ENCODE data around the gene TTLL7.
"Not testable (repeated sequence)": the region's sequence is repeated elsewhere in the genome, so short reads cannot be mapped to it uniquely, and the experiment has no call there.

TTLL7 gene

DNA sequence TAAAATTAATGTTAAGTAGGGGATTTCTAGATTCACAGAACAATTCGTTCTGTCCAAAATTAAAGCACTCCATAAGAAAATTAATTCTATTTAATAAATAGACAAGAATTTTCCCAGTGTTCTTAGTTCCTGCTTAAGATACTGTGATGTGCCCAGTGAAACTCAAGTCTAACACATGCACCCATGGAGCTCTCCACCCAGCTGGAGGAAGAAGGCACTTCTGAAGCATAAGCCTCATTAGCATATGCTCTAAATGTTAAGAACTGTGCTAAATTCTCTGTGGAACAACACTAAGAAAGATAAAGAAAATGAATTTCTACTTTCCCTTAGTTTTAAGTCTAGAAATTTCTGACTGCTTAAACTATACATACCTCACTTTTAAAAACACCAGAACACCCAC is 71.2 kb downstream of the TTLL7 start:
- no peaks in the 10 kb centered on the region for H3K27me3 ChIP-seq
- H3K36me3 ChIP-seq: no peaks in the 10 kb centered on the region
- no peaks in the 10 kb centered on the region for H3K9me3 ChIP-seq (replicated peaks in 1 of 11)
- peaks cover 0 to 8% (median 0%) of the 10 kb centered on the region in 10 experiments; a peak in 2 of 20 replicates for H3K4me1 ChIP-seq
- no peak overlapping the region for H3K27ac ChIP-seq
- no peak overlapping the region for H3K4me2 ChIP-seq
- TF ChIP-seq Cebpa-rat (IDR thresholded peaks at IDR 0.05): no peak
- H3K9ac ChIP-seq: no peak overlapping the region
- H4K20me1 ChIP-seq: no peaks in the 10 kb centered on the region
- H3K4me3 ChIP-seq: no peak overlapping the region

DNA sequence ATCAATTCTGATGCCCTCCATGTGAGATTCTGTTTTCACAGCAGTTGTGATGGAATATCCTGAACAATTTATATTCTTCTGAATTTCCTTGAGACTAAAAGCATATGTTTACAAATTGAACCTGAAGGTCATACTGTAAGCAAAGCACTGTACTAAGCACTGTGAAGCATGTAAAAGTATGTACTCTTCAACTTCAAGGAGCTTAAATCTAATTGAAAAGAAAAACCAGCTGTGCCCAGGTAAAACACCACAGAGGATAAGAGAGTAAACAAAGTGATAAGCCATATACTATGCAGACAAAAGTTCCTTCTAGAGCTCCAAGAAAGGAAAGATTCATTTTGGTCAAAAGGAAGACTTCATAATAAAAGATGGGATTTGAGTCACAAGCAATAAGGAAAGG is 71.9 kb downstream of the TTLL7 start:
- H3K27me3 ChIP-seq: no peaks in the 10 kb centered on the region
- no peaks in the 10 kb centered on the region for H3K9me3 ChIP-seq (replicated peaks in 1 of 11)
- H3K9ac ChIP-seq: no peak overlapping the region
- TF ChIP-seq Cebpa-rat (IDR thresholded peaks at IDR 0.05): no peak
- no peak overlapping the region for H3K4me3 ChIP-seq
- no peak overlapping the region for H3K4me2 ChIP-seq
- H3K36me3 ChIP-seq: no peaks in the 10 kb centered on the region
- no peaks in the 10 kb centered on the region for H4K20me1 ChIP-seq
- H3K27ac ChIP-seq: no peak overlapping the region
- peaks cover 0 to 8% (median 0%) of the 10 kb centered on the region in 10 experiments; a peak in 2 of 20 replicates for H3K4me1 ChIP-seq

DNA sequence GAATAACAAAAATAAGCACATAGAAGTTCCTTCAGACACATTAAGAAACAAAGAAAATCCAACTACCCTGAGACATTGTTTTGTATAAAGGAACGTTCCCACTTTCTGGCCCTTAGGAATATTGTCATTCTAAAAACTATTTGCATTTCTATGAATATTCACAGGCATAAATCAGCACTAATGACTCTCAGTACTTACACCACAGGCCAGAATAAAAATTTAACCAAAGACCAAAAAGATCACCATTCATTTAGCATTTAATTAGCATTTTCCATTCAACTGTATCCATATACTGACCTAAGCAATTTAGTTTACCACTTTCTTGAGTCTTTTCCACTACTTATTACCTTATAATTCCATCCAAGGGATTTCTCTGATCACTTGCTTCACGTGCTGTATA is 75.4 kb downstream of the TTLL7 start:
- Histone ChIP-seq H4K20me1 (no peaks in the 10 kb centered on the region), H3K36me3 (no peaks in the 10 kb centered on the region), H3K27ac (no peak overlapping the region), H3K4me3 (no peak overlapping the region), H3K4me2 (no peak overlapping the region), H3K9ac (no peak overlapping the region), H3K27me3 (no peaks in the 10 kb centered on the region), H3K9me3 (replicated peaks in 1 of 11) (no peaks in the 10 kb centered on the region), H3K4me1 (peaks cover 0 to 8% (median 0%) of the 10 kb centered on the region in 10 experiments; a peak in 2 of 20 replicates)
- TF ChIP-seq Cebpa-rat (IDR thresholded peaks at IDR 0.05): no peak

DNA sequence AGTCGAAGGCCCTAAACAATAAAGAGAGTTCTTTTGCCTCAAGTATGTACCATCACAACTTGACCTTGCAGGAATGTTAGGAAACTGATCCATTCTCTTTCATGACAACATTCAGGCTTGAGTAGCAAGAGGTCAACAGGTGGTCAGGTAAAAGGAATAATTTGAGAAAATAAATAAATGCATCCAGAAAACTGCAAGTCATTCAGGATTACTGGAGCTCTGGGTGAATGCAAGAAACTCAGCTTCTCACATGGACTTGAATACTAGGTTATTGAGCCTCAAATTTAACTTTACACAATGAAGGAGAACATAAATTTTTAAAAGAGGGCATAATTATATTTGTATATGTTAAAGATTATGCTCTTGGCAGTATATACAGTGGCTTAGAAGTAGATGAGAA is 76.5 kb downstream of the TTLL7 start:
- Histone ChIP-seq H4K20me1 (no peaks in the 10 kb centered on the region), H3K27me3 (no peaks in the 10 kb centered on the region), H3K4me2 (no peak overlapping the region), H3K4me1 (peaks cover 0 to 8% (median 0%) of the 10 kb centered on the region in 10 experiments; a peak in 2 of 20 replicates), H3K9me3 (replicated peaks in 1 of 11) (no peaks in the 10 kb centered on the region), H3K27ac (no peak overlapping the region), H3K4me3 (no peak overlapping the region), H3K36me3 (no peaks in the 10 kb centered on the region), H3K9ac (no peak overlapping the region)
- TF ChIP-seq Cebpa-rat (IDR thresholded peaks at IDR 0.05): no peak

DNA sequence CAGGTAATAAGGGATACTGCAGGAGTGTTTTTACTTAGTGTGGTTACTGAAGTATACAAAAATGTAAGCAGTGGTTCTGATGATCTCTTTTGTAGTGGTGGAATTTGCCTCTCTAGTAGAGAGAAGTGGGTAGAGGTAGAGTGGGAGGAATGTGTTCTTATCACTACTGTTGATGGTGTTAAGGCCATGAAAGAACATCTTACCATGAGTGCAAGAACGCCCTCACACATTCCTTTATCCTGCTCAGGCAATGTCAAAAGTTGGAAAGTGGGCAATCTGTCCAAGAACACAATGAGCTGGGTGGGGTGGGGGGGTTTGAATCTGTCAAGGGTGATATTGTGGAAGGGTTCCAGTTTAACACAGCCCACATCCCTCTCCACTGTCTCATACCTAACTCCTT is 78.6 kb downstream of the TTLL7 start:
- Histone ChIP-seq H3K9me3 (replicated peaks in 1 of 11) (no peaks in the 10 kb centered on the region; a peak in 1 of 22 replicates), H3K4me2 (no peak overlapping the region), H3K27me3 (no peaks in the 10 kb centered on the region), H3K4me3 (no peak overlapping the region), H3K27ac (no peak overlapping the region), H3K4me1 (peaks cover 0 to 8% (median 0%) of the 10 kb centered on the region in 10 experiments; a peak in 2 of 20 replicates), H4K20me1 (no peaks in the 10 kb centered on the region), H3K36me3 (no peaks in the 10 kb centered on the region), H3K9ac (no peak overlapping the region)
- no peak for TF ChIP-seq Cebpa-rat (IDR thresholded peaks at IDR 0.05)

DNA sequence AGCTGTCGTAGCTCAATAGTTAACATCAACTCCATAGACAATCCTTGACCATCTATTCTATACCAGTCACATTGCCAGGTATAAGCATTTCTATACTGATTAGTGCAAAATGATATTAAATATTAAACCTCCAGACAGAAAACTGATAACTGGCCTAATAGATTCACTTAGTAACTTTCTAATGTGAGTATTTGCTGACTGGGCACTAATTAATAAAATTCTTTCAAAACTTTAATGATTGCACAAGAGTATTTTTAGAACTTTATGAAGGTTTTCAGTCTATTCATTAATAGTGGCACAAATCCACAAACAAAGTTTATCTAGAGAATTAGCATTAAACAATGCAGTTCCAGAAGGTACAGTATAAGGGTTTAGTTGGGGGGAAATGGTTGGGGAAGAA is 79.1 kb downstream of the TTLL7 start:
- peaks cover 0 to 8% (median 0%) of the 10 kb centered on the region in 10 experiments; a peak in 2 of 20 replicates for H3K4me1 ChIP-seq
- H3K4me3 ChIP-seq: no peak overlapping the region
- no peak overlapping the region for H3K27ac ChIP-seq
- no peaks in the 10 kb centered on the region for H3K36me3 ChIP-seq
- H3K9me3 ChIP-seq (replicated peaks in 1 of 11): peaks cover 0 to 4% (median 3%) of the 10 kb centered on the region in 11 experiments; a peak in 5 of 22 replicates
- no peaks in the 10 kb centered on the region for H3K27me3 ChIP-seq
- no peak overlapping the region for H3K4me2 ChIP-seq
- no peak overlapping the region for H3K9ac ChIP-seq
- no peaks in the 10 kb centered on the region for H4K20me1 ChIP-seq
- TF ChIP-seq Cebpa-rat (IDR thresholded peaks at IDR 0.05): no peak

DNA sequence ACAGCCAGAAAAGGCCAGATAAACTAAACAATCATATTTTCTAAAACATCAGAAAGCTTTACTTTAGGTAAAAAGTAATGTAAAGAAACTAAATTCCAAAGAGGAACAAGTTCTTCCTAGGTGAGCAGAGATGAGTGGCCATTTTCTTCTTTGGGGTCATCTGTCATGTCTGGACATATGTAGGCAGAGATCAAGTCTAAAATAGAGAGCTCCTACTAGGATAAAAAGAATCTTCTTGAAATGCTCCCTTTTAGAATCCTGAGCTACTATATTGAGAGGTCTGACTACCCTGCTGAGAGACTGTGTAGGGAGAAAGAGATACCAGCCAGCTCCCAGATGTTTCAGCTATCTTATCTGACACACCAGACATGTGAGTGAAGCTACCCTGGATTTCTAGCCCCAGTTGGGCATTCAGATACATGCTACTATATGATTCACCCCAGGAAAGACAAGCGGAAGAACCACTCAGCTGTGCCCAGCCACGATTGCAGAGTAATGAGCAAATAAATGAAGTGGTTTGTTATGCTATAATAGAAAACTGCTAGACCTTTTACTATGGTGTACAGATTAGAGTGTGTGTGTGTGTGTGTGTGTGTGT is 80.1 kb downstream of the TTLL7 start:
- Histone ChIP-seq H3K27me3 (no peaks in the 10 kb centered on the region), H3K36me3 (no peaks in the 10 kb centered on the region), H3K9ac (no peak overlapping the region), H3K9me3 (replicated peaks in 1 of 11) (peaks cover 0 to 9% (median 5%) of the 10 kb centered on the region in 11 experiments; a peak in 5 of 22 replicates), H3K4me3 (no peak overlapping the region), H3K4me2 (no peak overlapping the region), H3K27ac (no peak overlapping the region), H3K4me1 (peaks cover 0 to 4% (median 0%) of the 10 kb centered on the region in 10 experiments; a peak in 2 of 20 replicates), H4K20me1 (no peaks in the 10 kb centered on the region)
- TF ChIP-seq Cebpa-rat (IDR thresholded peaks at IDR 0.05): no peak

DNA sequence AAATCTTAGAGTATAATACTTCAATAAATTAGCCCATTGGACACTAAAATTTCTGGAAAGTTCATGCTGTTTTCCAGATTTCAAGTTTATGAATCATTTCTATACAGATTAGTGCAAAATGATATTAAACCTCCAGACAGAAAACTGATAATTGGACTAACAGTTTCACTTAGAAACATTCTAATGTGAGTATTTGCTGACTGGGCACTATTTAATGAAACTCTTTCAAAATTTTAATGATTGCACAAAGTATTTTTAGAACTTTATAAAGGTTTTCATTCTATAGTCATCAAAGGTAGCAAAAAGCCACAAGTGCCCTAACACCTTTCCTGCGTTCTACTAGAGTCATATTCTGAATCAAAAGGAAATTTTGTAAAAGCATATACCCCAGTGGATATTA is 81.0 kb downstream of the TTLL7 start:
- Histone ChIP-seq H3K4me1 (no peaks in the 10 kb centered on the region), H3K9ac (no peak overlapping the region), H3K27me3 (no peaks in the 10 kb centered on the region), H3K36me3 (no peaks in the 10 kb centered on the region), H4K20me1 (no peaks in the 10 kb centered on the region), H3K9me3 (replicated peaks in 1 of 11) (peaks cover 0 to 9% (median 5%) of the 10 kb centered on the region in 11 experiments; a peak in 5 of 22 replicates), H3K27ac (no peak overlapping the region), H3K4me2 (no peak overlapping the region), H3K4me3 (no peak overlapping the region)
- no peak for TF ChIP-seq Cebpa-rat (IDR thresholded peaks at IDR 0.05)

DNA sequence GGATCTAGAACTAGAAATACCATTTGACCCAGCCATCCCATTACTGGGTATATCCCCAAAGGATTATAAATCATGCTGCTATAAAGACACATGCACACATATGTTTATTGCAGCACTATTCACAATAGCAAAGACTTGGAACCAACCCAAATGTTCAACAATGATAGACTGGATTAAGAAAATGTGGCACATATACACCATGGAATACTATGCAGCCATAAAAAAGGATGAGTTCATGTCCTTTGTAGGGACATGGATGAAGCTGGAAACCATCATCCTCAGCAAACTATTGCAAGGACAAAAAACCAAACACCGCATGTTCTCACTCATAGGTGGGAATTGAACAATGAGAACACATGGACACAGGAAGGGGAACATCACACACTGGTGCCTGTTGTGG is 82.8 kb downstream of the TTLL7 start:
- not testable (repeated sequence) for H3K4me3 ChIP-seq; H4K20me1 ChIP-seq; H3K27me3 ChIP-seq; H3K27ac ChIP-seq; H3K4me1 ChIP-seq; H3K4me2 ChIP-seq; H3K9me3 ChIP-seq (replicated peaks in 1 of 11); H3K36me3 ChIP-seq; H3K9ac ChIP-seq

DNA sequence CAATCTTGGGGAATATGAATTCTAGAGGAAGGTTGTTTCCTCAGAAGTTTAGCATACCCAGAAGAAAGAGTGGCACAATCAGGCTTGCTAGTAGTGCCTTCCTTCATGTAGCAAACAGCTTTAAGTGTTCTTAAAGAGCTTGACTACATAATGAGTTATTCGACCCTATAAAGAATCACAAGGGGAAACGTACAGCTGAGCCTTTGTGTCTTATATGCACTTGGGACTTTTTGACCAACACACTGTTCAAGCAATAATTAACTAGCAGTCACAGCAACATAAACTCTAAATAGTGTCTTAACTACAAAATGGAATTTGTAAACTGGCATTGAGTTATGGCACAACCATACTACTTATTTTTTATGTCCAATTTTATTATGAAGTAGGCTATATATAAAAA is 86.1 kb downstream of the TTLL7 start:
- no peak overlapping the region for H3K4me2 ChIP-seq
- TF ChIP-seq Cebpa-rat (IDR thresholded peaks at IDR 0.05): no peak
- H3K9me3 ChIP-seq (replicated peaks in 1 of 11): peaks cover 0 to 9% (median 5%) of the 10 kb centered on the region in 11 experiments; a peak in 5 of 22 replicates
- H3K4me1 ChIP-seq: no peaks in the 10 kb centered on the region
- H3K36me3 ChIP-seq: no peaks in the 10 kb centered on the region
- no peaks in the 10 kb centered on the region for H4K20me1 ChIP-seq
- no peak overlapping the region for H3K9ac ChIP-seq
- H3K4me3 ChIP-seq: no peak overlapping the region
- no peaks in the 10 kb centered on the region for H3K27me3 ChIP-seq
- H3K27ac ChIP-seq: no peak overlapping the region

Measured in BLaER1 treated with 17β-estradiol and CSF1 and Interleukin-3, amounts not matched to agents 10 nM and 100 nM (cell line).